NCI-H2107 treated with DMSO at 0.1 percent for 48 hours (cell line): Measurements from ENCODE around the gene DNAH1.

Source experiments
- DNase-seq: peaks from one replicate; lab custom pipeline; 2025; ENCODE audit not compliant: unreplicated experiment; lab: John Stamatoyannopoulos, UW

The DNAH1 gene

DNA sequence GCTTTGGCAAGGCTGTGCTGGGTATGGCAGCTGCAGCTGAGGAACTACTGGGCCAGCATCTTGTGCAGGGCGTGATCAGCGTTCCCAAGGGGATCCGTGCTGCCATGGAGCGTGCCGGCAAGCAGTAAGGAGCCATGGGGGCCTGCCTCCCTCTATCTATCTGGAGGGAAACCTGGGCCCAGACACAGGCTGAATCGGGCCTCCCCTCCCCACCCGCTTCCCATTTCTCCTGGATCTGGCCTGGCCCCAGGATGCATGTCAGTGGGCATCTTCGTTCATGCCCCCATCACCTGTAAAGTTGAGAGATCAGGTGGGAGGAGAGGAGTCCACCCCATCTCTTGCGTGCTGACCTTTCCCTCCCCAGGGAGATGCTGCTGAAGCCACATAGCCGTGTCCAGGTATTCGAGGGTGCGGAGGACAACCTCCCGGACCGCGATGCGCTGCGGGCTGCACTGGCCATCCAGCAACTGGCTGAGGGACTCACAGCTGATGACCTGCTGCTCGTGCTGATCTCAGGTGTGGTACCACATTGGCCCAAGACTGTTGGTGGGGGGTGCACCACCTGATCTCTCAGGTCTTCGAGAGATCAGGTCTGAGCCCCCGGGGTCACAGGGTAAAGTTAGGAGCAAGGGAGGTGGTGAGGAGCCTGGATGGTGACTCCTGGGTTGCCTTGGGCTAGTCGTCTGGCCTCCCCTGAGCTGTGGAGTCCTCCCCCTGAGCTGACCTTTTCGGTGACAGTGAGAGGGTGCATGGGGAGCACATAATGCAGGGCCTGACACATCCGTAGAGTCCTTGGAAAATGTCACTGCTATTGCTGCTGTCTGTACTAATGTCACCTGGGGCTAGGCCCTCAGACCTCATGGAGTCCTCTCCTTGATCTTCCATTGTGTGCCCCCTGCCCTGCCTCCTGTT, 25.3 kb upstream of the DNAH1 start:
- DNase-seq: no peak

DNA sequence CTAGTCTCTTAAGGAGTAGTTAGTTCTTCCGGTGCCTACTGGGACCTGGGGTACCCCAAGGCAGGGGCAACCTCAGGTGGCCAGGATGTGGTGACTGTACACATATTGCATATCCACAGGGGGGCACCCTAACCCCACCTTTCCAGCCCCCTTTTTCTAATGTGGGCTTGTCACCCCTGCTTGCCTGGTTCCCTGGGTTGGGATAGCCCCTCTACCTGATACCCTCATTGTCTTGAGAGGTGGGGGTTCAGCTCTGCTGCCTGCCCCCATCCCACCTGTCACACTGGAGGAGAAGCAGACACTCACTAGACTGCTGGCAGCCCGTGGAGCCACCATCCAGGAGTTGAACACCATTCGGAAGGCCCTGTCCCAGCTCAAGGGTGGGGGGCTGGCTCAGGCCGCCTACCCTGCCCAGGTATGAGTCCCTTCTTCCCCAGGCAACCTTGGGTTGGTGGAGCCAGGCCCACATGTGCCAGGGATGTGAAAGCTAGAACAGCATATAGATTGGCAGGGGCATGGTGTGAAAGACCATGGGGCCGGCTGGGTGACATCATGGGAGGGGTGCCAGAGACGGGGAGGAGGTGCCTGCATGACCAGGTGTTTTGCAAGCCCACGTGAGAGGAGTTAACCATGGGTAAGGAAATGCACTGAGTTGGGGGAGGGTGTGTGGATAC, 24.5 kb upstream of the DNAH1 start:
- no peak for DNase-seq

DNA sequence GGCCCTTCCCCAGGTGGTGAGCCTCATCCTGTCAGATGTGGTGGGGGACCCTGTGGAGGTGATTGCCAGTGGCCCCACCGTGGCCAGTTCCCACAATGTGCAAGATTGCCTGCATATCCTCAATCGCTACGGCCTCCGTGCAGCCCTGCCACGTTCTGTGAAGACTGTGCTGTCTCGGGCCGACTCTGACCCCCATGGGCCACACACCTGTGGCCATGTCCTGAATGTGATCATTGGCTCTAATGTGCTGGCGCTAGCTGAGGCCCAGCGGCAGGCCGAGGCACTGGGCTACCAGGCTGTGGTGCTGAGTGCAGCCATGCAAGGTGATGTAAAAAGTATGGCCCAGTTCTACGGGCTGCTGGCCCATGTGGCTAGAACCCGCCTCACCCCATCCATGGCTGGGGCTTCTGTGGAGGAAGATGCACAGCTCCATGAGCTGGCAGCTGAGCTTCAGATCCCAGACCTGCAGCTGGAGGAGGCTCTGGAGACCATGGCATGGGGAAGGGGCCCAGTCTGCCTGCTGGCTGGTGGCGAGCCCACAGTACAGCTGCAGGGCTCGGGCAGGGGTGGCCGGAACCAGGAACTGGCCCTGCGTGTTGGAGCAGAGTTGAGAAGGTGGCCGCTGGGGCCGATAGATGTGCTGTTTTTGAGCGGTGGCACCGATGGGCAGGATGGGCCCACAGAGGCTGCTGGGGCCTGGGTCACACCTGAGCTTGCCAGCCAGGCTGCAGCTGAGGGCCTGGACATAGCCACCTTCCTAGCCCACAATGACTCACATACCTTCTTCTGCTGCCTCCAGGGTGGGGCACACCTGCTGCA, 23.7 kb upstream of the DNAH1 start:
- no peak for DNase-seq

DNA sequence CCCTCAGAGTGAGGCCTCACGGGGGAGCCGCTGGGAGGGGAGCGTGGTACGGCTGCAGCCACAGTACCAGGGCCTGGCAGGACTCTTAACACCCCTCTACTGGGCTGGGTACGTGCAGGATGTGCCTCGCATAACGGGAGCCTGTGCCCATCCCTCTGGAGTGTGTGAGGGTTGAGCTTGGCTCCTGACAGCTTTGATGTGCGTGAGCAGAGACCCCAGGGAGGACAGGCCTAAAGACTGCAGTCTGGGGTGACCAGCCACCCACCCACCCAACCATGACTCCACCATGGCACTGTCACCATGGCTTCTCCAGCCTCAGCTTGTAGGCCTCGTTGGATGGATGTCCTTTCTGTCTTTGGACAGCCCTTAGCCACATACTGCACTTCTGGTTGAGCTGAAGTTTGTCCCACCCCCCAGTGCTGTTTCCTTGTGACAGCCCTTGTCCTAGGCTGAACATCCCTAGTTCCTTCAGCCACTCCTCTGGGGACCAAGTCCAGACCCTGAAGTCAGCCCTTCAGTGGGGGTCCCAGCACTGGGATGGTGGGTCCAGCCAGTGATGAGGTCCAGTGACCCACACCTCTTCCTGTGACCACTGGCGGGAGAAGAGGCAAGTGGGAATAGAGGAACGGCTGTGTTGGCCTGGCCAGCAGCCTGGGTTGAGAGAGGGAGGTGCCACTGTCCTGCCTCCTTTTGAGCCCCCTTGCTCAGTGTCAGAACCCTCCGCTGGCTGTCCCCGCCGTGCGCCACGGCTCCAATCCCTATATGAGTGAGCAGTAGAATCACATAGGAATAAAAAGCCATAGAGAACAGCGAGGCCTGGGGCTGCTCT, 22.4 kb upstream of the DNAH1 start:
- DNase-seq: no peak

DNA sequence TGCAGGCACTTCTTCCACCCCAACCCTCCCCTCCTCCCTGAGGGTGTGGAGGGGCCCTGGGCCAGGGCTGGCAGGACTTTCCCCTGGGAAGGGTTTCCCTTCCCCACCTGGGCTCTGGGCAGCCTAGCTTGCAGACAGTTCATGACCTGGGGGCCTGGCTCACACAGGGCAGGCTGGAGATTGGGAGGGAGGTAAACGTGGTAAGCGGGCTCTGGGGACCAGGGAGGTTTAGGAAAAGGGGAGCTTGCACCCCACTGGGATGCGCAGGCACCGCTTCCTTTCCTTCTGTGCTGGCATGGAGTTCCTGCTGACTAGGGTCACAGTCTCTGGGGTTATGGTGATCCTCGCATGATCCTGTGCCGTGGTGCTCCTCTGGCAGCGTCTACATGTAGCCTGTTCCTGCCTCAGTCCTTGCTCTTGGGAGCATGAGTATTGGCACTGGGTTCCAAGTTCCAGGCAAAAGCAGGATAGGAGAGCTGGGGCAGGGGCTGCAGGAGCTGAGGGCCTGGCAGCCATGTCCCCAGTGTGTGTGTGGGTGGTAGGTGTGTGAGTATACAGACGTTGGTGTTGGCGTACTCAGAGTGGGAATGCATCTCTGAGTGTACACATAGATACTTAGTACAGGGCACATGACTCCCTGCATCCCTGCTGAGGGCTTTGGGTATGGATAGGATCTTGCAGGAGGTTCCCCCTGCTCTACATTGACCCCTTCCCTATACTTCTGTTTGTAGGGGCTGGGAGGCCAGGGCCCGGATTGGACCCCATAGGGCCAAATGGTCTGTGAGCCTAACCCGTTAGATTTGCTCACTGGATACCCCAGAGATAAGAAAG, 21.6 kb upstream of the DNAH1 start:
- no peak for DNase-seq

DNA sequence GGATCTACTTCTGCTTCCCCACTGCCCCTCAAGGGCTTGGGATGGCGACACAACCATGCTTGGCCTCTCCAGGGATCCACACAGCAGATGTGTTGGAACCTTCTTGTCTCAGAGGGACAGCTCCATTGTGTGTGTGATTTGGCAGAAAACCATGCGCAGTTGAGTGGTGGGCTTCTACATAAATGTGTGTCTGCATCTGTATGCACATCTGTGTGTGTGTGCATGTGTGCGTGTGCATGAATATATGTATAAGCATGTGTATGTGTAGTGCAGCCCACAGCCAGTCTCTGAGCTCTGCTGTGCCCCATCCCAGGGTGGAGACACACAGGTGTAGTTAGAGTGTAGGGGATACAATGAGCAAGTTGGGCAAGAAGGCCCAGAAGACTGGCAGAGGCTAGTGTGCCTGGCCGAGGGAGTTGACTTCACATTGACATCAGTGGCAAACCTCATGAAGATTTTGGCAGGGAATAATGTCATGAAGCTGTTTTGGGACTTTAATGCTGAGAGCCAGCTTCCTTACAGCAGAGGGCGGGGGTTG, 20.4 kb upstream of the DNAH1 start:
- DNase-seq: no peak

DNA sequence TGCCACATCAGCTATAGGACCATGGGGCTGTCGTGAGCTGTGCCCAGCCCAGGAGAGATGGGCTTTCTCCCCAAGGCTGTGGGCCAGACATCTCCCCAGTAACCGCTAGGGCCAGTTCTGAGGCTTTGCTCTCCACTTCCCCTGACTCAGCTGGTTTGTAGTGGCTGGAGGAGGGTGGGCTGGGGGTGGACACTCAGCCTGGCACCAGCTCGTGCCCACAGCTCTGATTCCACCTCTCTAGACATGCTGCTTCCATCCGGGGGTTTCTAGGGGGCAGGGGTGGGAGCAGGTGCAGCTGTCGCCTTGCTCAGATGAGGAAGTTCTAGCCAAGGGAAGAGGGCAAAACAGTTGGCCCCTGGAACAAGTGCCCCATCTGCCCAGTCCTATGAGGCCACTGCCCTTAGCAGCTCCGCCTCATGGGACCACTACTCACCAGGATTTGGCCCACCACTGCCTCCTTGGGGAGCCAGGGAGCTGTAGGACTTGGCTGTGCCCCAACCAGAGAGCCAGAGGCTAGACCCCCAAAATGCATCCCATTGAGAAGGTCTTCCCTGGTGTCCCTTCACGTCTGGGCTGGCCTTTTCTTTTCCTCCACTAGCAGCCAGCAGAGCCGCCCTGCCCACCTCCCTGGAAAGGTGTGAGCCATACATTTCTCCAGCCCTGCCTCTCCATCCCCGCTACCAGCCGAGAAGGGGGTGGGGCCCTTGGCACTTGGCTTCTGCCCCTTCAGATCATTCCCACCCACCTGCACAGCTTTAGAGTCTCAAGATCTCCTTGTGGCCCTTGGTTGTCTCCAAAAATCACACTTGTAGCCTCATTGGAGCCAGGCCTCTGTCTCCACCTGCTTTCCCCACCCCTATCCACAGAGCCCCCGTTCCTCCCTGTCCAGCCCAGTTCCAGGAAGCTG, 18.6 kb upstream of the DNAH1 start:
- DNase-seq: no peak

DNA sequence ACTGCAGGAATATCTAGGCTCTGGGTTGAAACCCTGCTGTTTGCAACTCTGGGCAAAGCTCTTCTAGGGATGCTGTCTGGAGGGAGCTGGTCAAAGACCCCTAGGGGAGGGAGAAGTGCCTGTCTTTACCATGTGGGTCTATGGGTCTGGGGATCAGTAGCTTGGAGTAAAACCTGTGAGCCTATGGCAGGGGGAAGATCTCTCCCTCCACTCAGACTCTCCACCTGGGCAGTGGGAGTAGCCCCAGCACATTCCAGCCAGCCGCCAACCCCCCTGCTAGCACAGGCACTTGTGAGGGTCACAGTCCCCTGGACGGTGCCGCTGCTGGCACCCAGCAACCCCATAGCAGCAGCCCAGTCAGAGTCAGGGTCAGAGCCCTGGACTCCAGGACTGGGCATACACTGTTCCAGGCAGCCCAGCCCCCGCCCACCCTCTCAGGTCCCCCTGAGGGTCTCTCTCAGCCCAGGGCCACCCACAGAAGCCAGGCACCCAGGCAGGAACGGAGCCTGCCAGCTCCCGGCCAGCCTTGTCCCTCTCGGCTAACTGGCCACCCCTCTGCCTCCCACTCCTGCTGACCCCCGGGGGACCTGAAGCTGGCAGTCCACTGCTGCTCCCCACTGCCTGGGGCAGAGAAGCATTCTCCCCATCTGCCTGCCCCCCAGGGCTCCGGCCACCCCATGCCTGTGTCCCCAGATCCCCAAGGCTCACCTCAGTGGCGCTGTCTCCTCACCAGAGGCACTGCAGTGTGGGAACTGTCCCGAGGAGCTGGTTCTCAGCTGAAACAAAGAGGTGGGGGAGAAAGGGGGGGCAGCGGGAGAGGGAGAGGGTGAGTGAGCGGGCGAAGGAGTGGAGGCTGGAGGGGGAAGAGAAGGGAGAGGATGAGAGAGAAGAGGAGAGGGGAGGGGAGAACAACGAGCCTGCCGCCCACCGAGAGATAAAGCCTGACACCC, 17.7 kb upstream of the DNAH1 start:
- DNase-seq: no peak

DNA sequence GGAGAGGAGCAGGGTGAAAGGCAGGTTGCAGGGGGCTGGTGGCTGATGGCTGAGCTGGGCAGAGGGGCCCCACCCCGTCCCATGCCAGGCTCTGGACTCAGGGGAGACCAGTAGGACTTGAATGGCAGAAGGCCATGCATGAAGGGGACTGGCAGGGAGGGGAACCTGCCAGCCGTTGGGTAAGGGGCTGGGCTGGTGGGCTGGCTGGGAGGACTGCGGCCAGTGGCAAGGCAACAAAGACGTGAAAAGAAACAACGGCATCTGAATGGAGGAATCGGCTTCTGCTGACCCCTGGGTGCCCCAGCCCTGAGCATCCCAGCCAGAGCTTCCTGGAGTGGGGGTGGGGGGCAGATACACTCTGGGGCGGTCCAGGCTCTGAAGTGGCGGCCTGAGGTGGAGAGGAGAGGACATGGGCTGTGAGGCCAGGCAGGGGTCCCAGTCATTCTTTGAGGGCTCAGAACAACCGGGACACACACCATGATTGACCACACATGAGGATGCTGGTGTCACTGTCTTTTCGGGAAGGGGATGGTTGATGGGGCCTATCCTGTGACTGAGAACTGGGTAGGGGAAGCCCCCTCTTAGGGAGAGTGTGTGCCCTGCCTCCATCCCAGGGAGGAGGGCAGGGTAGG, 16.8 kb upstream of the DNAH1 start:
- DNase-seq: no peak

DNA sequence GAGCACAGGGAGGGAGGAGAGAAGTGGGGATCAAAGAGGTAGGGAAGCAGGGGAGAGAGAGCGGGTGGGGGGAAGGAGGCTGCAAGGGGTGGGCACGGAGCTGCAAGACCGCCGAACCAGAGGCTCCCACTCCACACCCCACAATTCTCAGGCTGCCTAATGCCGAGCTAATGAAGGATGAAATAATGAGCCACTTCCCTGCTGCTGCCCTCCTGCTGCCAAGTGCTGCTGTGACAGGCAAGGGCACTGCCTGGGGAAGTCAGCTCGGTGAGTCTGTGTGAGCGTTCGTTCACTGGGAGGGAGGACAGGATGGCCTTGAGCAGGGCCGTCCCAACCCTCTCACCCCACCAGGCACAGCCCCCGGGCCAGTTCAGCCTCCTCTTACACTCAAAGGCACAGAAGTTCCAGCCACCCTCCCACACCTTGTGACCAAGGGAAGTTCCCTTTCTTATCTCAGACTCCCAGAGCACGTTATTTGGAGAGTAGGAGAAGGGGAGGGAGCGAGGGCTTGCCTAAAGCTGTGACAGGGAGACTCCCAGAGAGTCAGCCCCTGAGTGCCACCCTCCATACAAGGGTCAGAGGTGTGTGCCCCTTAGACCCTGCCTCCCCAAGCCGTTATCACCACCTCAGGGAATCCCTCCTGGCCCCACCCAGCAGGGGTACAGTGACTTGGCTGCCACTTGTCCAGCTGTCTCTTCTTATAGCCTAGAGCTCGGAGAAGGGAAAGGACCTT, 16.1 kb upstream of the DNAH1 start:
- peak; percentile 8 for DNase-seq

DNA sequence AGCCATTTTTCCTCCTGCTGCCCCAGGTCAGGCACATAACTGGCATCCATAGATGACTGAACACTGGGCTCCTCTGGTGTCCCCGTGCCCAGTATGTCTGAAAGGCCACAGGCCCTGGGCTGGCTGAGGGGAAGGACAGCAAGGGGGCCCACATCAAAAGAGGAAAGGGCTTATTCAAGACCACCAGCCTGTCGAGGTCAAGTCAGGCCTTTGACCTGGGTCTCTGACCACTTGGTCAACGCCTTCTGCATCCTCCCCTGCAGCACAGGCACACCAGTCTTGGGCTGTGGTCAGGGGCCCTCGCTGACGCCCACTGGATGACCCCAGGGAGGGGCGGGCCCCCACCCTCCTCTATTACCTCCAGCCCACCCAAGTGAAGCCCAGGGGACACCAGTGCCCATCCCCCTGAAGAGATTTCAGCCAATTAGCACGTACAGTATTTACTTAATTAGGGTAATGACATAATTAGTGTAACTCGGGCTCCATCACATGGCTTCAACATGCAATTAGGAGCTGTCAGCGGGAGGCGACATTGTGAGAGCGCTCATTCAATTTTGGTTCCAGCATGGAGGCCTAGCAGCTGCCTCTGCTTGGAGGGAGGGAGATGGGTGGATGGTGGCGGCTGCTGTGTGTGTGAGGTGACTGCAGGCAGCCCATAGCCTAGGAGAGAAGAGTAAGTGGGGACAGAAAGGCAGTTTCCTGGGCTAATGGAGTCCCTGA, 13.5 kb upstream of the DNAH1 start:
- no peak for DNase-seq

DNA sequence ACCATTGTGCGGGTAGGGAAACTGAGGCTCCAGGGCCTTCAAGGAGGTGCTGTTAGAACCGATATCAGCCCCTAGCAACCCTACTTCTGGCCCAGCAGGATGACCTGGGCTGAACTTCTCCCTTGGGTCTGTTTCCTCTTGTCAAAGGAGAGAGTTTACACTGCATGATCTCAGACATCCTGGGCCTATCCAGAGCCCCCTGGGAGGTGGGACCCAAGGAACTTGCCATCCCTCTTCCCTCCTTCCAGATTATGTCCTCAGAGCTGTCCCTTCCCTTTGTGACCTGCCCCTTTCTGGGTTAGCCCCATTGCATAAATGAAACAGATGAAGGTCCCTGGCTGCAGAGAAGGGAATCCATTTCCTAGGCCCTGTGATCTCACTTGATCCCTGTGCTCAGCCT, 12.3 kb upstream of the DNAH1 start:
- no peak for DNase-seq

DNA sequence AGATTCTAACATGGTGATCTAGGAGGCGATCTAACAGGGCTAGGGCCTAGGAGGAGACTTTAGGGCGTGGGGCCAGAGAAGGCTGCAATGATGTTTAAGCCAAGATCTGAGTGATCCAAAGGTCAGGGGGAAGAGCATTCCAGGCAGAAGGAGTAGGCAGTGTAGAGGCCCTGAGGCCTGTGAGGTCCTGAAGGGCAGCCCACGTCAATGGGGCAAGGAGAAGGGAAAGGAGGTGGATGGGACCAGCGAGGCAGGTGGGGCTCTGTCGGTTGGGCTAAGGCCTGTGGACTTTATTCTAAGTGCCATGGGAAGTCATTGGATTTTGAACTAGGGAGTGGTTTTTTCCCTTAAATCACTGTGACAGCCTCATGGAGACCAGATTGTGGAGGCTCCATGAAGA, 10.2 kb upstream of the DNAH1 start:
- DNase-seq: no peak

DNA sequence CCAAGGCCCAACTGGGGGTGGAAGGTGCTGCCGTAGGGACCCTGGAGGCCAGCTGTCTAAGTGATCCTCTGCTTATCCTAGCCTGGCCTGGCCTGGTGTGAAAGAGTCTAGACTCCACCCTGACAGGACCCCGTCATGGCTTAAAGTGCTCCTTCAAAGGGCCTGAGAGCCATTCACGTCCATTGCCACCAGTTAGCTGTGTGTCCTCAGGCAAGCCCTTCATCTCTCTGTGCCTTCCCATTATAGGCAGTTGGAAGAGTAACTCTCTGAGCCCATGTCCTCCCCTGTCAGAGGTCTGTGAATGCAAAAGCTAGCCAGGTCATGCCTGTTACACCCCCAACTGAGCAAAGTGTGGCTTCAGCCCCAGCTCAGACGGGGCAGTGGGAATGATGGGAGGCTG, 9.1 kb upstream of the DNAH1 start:
- DNase-seq: no peak

DNA sequence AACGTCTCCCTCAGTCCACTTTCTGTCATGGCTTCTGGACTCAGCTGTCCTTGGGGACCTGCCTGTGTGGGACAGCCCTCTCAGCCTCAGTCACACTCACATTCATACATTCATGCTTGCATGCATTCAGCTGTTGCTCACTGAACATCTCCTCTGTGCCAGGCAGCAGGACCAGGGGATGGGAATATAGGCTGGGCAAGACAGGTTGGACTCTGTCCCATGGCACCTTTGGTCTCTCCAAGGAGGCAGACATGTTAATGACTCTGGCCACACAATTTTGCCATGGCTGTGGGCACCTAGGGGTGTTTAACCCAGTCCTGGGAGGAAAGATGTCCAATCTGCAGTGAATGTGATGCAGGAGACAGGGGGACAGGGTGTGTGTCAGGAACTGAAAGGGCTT, 7.8 kb upstream of the DNAH1 start:
- DNase-seq: no peak
